Activated CD8-positive, alpha-beta memory T cell treated with anti-CD3 and anti-CD28 coated beads, Interleukin-2, amount 10 ng/mL, durations not matched to agents 7 days and 5 days (primary cell): Measurements from ENCODE around the gene CHMP4A. TPM values are rescaled to one million over a fixed set of nuclear protein-coding genes. Genes with fewer than 3 reads are reported as not detected.
"Not testable (repeated sequence)": the region's sequence is repeated elsewhere in the genome, so short reads cannot be mapped to it uniquely, and the experiment has no call there.

Source experiments
- ATAC-seq: fragments of 150-1000 bp; cut with Tn5 transposase; one replicate; pipeline ENCODE4 v1.10.0; 2021; ENCODE audit warnings: moderate library complexity
- CTCF ChIA-PET: fragments of 350-600 bp; sonication (Branson Sonifier 250); formaldehyde crosslinking; loops from one replicate; lab custom pipeline; 2021; ENCODE audit warnings: antibody characterized with exemption; lab: Charles Lee
- DNase-seq: peaks from one replicate; pipeline ENCODE4 v3.0.0-alpha.2; 2020
- H3K27ac Mint-ChIP-seq: one replicate; pipeline ENCODE4 v1.8.0; 2021; ENCODE audit warnings: mild to moderate bottlenecking, mixed read lengths
- H3K27me3 Mint-ChIP-seq: one replicate; pipeline ENCODE4 v1.8.0; 2021; ENCODE audit warnings: mixed read lengths
- H3K36me3 Mint-ChIP-seq: one replicate; pipeline ENCODE4 v1.8.0; 2021; ENCODE audit warnings: mild to moderate bottlenecking, mixed read lengths
- H3K4me1 Mint-ChIP-seq: one replicate; pipeline ENCODE4 v1.8.0; 2021; ENCODE audit warnings: mixed read lengths
- H3K4me3 Mint-ChIP-seq: one replicate; pipeline ENCODE4 v1.8.0; 2021; ENCODE audit warnings: mild to moderate bottlenecking, moderate library complexity, mixed read lengths
- H3K9me3 Mint-ChIP-seq: one replicate; pipeline ENCODE4 v1.8.0; 2022; ENCODE audit warnings: low read depth, mixed read lengths
- total RNA-seq, 2 experiments: library from RNA; stranded (reverse); gene quantifications; one replicate each; pipeline ENCODE4 v1.2.3, GENCODE V29; 2021

The CHMP4A gene
- total RNA-seq, 2 experiments from 2014 or later, result 80.5 to 82.5 TPM

GRCh38 chr14:24254630-24255392, 41.5 kb upstream of the CHMP4A start:
- CTCF ChIA-PET, result interaction anchor here (1.3 to 18.5 kb wide), 2 partner anchors 8 to 18 kb away, joined by 4 to 275 read pairs; partner anchors contain the start of gene RABGGTA

DNA sequence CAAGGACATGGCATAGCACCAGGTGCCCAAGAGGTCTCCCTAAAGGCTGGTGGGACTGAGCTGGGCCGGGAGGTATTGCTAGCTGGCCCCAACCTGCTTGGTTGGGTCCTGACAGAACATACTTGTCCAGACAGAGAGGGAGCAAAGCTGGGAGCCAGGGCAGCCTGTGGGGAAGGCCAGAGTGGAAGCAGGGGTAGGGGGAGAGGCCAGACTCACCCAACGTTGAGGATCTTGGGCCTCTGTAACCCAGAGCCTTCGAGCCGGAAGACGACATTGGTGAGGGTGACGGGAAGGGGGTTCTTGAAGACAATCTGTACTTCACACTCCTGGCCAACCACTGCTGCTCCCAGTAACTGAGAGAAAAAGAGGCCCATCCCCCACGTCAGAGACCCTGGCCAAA, 40.6 kb upstream of the CHMP4A start:
- no peak overlapping the region for H3K27ac Mint-ChIP-seq
- DNase-seq (no peak), ATAC-seq (no peak)
- CTCF ChIA-PET, result interaction anchor here (0.6 to 18.5 kb wide), 2 partner anchors 11 to 19 kb away, joined by 3 to 275 read pairs; partner anchors contain the start of gene RABGGTA
- H3K27me3 Mint-ChIP-seq, result no peaks in the 10 kb centered on the region
- H3K4me1 Mint-ChIP-seq, result peaks cover 24% of the 10 kb centered on the region
- H3K9me3 Mint-ChIP-seq, result no peaks in the 10 kb centered on the region
- H3K36me3 Mint-ChIP-seq, result peaks cover 3% of the 10 kb centered on the region
- H3K4me3 Mint-ChIP-seq, result no peak overlapping the region

More at GRCh38 chr14:24254630-24255392, 41.5 kb upstream of the CHMP4A start:
- Mint-ChIP-seq H3K27me3 (no peaks in the 10 kb centered on the region), H3K4me3 (no peak overlapping the region), H3K36me3 (peaks cover under 1% of the 10 kb centered on the region), H3K4me1 (peaks cover 15% of the 10 kb centered on the region), H3K9me3 (no peaks in the 10 kb centered on the region), H3K27ac (no peak overlapping the region)
- DNase-seq, result no peak
- no peak for ATAC-seq

DNA sequence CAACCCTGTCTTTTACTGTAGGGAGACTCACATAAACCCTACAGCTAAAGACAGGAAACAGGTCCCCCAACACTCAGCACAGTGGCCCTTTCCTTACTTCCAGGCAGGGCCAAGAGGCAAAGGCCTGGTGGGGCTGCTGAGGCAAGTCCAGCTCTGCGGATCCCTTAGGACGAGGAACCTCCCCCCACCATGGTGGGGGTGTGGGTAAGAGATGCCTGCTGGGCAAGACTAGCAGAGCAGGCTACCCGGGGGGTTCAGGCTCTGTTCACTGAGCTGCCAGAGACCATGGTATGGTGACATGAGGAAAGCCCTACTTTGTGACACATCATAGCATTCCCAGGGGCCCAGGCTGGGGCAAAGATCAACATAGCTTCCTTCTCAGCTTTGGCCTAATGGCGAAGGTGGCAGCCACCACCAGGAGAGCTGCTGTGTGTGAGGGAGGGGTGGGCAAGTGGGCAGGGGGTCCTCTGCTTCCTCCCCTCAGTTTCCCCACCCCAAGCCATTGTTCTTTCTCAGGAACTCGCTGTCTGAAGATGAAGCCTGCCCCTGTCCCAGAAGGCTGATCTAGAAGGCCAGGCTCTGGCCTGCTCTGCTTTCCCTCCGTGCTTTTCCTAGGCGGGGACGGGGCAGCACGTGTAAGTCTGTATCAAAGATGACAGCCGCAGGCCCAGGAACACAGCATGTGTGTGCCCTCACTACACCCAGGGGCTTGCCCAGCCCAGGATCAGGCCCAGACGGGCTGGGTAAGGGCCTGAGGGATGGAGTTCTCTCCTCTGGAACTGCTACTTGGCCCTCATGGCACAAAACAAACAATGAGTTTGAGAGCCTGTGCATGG, 39.2 kb upstream of the CHMP4A start:
- peaks cover 8% of the 10 kb centered on the region for H3K36me3 Mint-ChIP-seq
- CTCF ChIA-PET, result interaction anchor here (1.0 to 21.6 kb wide), 5 partner anchors 10 to 52 kb away, joined by 3 to 541 read pairs (median 22); partner anchors contain the start of genes CIDEB, DHRS1, LTB4R and LTB4R2
- H3K4me1 Mint-ChIP-seq, result peaks cover 38% of the 10 kb centered on the region
- no peaks in the 10 kb centered on the region for H3K27me3 Mint-ChIP-seq
- H3K4me3 Mint-ChIP-seq, result no peak overlapping the region
- H3K9me3 Mint-ChIP-seq, result no peaks in the 10 kb centered on the region
- no peak for ATAC-seq
- H3K27ac Mint-ChIP-seq, result no peak overlapping the region
- no peak for DNase-seq

- Mint-ChIP-seq H3K36me3 (peaks cover 10% of the 10 kb centered on the region), H3K27ac (no peak overlapping the region)
- no peak for ATAC-seq
Measured at GRCh38 chr14:24251880-24252288, 38.6 kb upstream of the CHMP4A start.

DNA sequence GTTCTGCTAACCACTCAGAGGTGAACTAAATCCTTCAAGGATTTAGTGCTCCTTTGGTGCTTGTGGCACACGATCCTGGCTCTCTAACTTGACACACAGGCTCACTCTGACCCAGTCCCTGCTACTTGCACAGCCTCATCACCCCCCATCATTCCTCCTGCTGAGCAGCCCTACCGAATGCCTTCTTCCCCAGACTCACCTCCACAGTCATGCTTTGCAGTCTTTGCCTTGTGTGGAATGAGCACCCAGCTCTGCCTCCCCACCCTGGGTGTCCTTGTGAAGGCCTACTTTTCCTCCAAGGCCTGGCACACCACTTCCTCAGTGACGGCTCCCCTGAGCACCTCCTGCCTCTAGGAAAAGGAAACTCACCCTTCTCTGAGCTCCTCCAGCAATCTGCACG, 37.1 kb upstream of the CHMP4A start:
- H3K4me3 Mint-ChIP-seq, result peak overlapping the region; percentile 51
- DNase-seq (no peak), ATAC-seq (no peak)
- no peaks in the 10 kb centered on the region for H3K9me3 Mint-ChIP-seq
- H3K27ac Mint-ChIP-seq, result peak overlapping the region; percentile 57
- no peaks in the 10 kb centered on the region for H3K27me3 Mint-ChIP-seq
- CTCF ChIA-PET, result interaction anchor here (1.6 to 21.6 kb wide), 4 partner anchors 8 to 54 kb away, joined by 5 to 541 read pairs (median 148); partner anchors contain the start of genes CIDEB, DHRS1, LTB4R and LTB4R2
- H3K36me3 Mint-ChIP-seq, result peaks cover 10% of the 10 kb centered on the region
- H3K4me1 Mint-ChIP-seq, result peaks cover 50% of the 10 kb centered on the region

More at GRCh38 chr14:24251880-24252288, 38.6 kb upstream of the CHMP4A start:
- Mint-ChIP-seq H3K4me1 (peaks cover 43% of the 10 kb centered on the region), H3K9me3 (no peaks in the 10 kb centered on the region), H3K4me3 (no peak overlapping the region), H3K27me3 (no peaks in the 10 kb centered on the region)
- DNase-seq, result no peak
- CTCF ChIA-PET, result interaction anchor here (1.0 to 21.6 kb wide), 6 partner anchors 9 to 52 kb away, joined by 3 to 541 read pairs (median 14); partner anchors contain the start of genes CIDEB, DHRS1, LTB4R and LTB4R2

DNA sequence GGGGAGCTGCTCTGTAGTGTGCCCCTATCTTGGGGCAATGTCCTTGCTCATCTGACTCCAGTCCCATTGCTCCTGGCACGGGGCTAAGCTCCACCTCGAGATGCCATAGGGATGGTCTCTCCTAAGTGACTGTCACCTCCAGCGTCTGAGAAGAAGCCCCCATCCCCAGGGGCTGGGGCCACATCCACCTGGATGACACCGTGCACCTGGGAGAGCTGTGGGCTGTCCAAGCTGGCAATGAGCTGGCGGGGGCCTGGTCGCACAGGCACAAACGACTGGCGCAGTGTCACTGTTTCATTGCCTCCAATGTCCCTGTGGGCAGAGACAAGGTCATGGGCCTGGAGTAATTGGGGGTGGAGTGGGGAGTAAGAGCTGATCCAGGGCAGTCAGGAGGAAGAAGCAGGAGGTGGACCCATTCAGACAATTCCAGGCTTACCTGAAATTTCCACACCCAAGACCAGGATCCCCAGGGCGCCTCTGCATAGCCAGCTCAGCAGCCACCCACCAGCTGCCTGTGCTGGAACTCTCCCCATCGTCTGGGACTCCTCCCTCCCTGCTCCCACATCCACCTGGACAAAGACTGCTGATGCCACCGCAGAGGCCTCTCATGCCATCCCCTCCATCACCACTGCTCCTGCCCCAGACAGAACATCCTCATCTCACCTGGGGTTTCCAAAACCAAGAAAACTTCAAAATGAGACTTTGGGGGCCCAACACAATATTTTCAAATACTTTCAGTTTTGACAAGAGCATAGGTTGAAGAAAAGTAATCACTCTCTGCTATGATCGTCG, 36.1 kb upstream of the CHMP4A start:
- DNase-seq (no peak), ATAC-seq (no peak)
- CTCF ChIA-PET, result interaction anchor here (5.5 to 21.6 kb wide), 3 partner anchors 23 to 181 kb away, joined by 21 to 541 read pairs (median 275); partner anchors contain the start of genes CBLN3, CIDEB, DHRS1 and KHNYN
- H3K27ac Mint-ChIP-seq, result peak overlapping the region; percentile 80
- peak overlapping the region; percentile 51 for H3K4me3 Mint-ChIP-seq
- H3K27me3 Mint-ChIP-seq, result no peaks in the 10 kb centered on the region
- peaks cover 10% of the 10 kb centered on the region for H3K36me3 Mint-ChIP-seq
- no peaks in the 10 kb centered on the region for H3K9me3 Mint-ChIP-seq
- peaks cover 53% of the 10 kb centered on the region for H3K4me1 Mint-ChIP-seq

- peaks cover 60% of the 10 kb centered on the region for H3K4me1 Mint-ChIP-seq
- CTCF ChIA-PET, result interaction anchor here (0.9 to 21.6 kb wide), 12 partner anchors 8 to 183 kb away, joined by 3 to 541 read pairs (median 6); partner anchors contain the start of genes ADCY4, CBLN3, CIDEB and DHRS1
Measured at GRCh38 chr14:24247422-24247821, 34.1 kb upstream of the CHMP4A start.

GRCh38 chr14:24246765-24247212, 33.5 kb upstream of the CHMP4A start:
- CTCF ChIA-PET, result interaction anchor here (0.6 to 21.6 kb wide), 14 partner anchors 8 to 779 kb away, joined by 3 to 541 read pairs (median 6); partner anchors contain the start of genes ADCY4, CBLN3, CIDEB and DHRS1
- no peaks in the 10 kb centered on the region for H3K9me3 Mint-ChIP-seq
- DNase-seq (peak; percentile 64), ATAC-seq (peak; percentile 25)
- peaks cover 62% of the 10 kb centered on the region for H3K4me1 Mint-ChIP-seq
- H3K27me3 Mint-ChIP-seq, result no peaks in the 10 kb centered on the region
- H3K4me3 Mint-ChIP-seq, result peak overlapping the region; percentile 64
- peak overlapping the region; percentile 96 for H3K27ac Mint-ChIP-seq
- H3K36me3 Mint-ChIP-seq, result peaks cover 10% of the 10 kb centered on the region

More at GRCh38 chr14:24247422-24247821, 34.1 kb upstream of the CHMP4A start:
- H3K27me3 Mint-ChIP-seq, result no peaks in the 10 kb centered on the region
- H3K9me3 Mint-ChIP-seq, result no peaks in the 10 kb centered on the region
- no peak for ATAC-seq
- peaks cover 10% of the 10 kb centered on the region for H3K36me3 Mint-ChIP-seq
- peak overlapping the region; percentile 96 for H3K27ac Mint-ChIP-seq
- no peak for DNase-seq
- H3K4me3 Mint-ChIP-seq, result peak overlapping the region; percentile 21

DNA sequence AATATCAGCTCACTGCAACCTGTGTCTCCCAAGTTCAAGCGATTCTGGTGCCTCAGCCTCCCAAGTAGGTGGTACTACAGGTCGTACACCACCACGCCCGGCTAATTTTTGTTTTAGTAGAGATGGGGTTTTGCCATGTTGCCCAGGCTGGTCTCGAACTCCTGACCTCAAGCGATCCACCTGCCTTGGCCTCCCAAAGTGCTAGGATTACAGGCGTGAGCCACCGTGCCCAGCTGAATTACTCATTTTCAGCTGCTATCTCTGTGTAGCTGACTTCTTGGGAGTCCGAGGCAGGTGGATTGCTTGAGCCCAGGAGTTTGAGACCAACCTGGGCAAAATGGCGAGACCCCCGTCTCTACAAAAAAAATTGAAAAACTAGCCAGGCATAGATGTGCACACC, 32.1 kb upstream of the CHMP4A start:
- H3K27me3 Mint-ChIP-seq, H3K9me3 Mint-ChIP-seq, H3K27ac Mint-ChIP-seq, H3K4me3 Mint-ChIP-seq, DNase-seq, ATAC-seq: not testable (repeated sequence)
- Mint-ChIP-seq H3K4me1 (peaks cover 64% of the 10 kb centered on the region), H3K36me3 (peaks cover 17% of the 10 kb centered on the region)
- CTCF ChIA-PET, result interaction anchor here (1.2 to 21.6 kb wide), 7 partner anchors 12 to 186 kb away, joined by 3 to 541 read pairs (median 21); partner anchors contain the start of genes ADCY4, CBLN3, CIDEB and DHRS1

DNA sequence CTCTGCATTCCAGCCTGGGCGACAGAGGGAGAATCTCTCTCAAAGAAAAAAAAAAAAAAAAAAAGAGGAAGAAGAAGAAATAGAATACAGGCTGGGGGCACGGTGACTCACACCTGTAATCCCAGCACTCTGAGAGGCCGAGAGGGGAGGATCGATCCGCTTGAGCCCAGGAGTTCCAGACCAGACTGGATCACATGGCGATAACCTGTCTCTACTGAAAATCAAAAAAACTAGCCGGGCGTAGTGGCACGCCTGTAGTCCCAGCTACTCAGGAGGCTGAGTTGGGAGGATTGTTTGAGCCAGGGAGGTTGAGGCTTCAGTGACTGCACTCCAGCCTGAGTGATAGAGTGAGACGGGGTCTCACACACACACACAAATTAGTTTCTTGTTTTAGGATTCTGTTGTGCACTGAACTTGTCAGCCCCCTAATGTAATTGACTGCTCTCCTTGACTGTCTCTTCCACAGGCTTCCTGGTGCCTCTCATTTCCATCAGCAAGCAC, 30.1 kb upstream of the CHMP4A start:
- peaks cover 29% of the 10 kb centered on the region for H3K36me3 Mint-ChIP-seq
- ATAC-seq (no peak), DNase-seq (no peak)
- CTCF ChIA-PET, result interaction anchor here (0.7 to 21.6 kb wide), 26 partner anchors 9 to 198 kb away, joined by 3 to 541 read pairs (median 12); partner anchors contain the start of genes ADCY4, CBLN3, CHMP4A and CIDEB
- peaks cover 62% of the 10 kb centered on the region for H3K4me1 Mint-ChIP-seq
- H3K27me3 Mint-ChIP-seq, result no peaks in the 10 kb centered on the region
- H3K4me3 Mint-ChIP-seq, result peak overlapping the region; percentile 96
- no peaks in the 10 kb centered on the region for H3K9me3 Mint-ChIP-seq
- peak overlapping the region; percentile 100 for H3K27ac Mint-ChIP-seq

- Mint-ChIP-seq H3K36me3 (peaks cover 38% of the 10 kb centered on the region), H3K27me3 (no peaks in the 10 kb centered on the region), H3K4me3 (peak overlapping the region; percentile 96), H3K9me3 (no peaks in the 10 kb centered on the region), H3K27ac (peak overlapping the region; percentile 100), H3K4me1 (peaks cover 59% of the 10 kb centered on the region)
- CTCF ChIA-PET, result interaction anchor here (0.7 to 21.6 kb wide), 27 partner anchors 9 to 199 kb away, joined by 3 to 541 read pairs (median 12); partner anchors contain the start of genes ADCY4, CBLN3, CHMP4A and CIDEB
- peak; percentile 83 for ATAC-seq
- DNase-seq, result peak; percentile 96
Measured at GRCh38 chr14:24241829-24242443, 28.6 kb upstream of the CHMP4A start.
